HT-29 (cell line): ENCODE results near the gene DCLK2. TPM values are rescaled to one million over a fixed set of nuclear protein-coding genes. Genes with fewer than 3 reads are reported as not detected.

Experiments
- small RNA-seq: library from RNA; depleted of rRNA; stranded (forward); fragments of <200 nt; gene quantifications from one replicate; pipeline ENCODE3, GENCODE V24; 2014
- total RNA-seq: library from RNA; depleted of rRNA; stranded (reverse); fragments of >200 nt; shearing (Covaris generic); gene quantifications from 2 replicates; pipeline ENCODE4 v1.2.3, GENCODE V29; 2014

DCLK2 gene
- total RNA-seq, 1 experiment from 2014 or later: not detected

Small RNA genes lying within 50 kb of the gene (small RNA-seq; reads per million reads assigned to genes)
- gene RNU7-194P: not detected
